SK-N-SH treated with all-trans-retinoic acid at 6 μM for 48 hours (cell line): ENCODE measurements around the gene ATF2.

Experiments used
- BACH2 ChIP-seq: fragments of 250-450 bp; sonication (Bioruptor Pico); IDR thresholded peaks from 2 replicates; pipeline ENCODE4 v1.9.0; 2021; ENCODE audit warnings: mild to moderate bottlenecking, borderline replicate concordance
- ESRRG ChIP-seq: fragments of 250-450 bp; sonication (Bioruptor Pico); IDR thresholded peaks from 2 replicates; pipeline ENCODE4 v1.6.1; 2021; ENCODE audit warnings: mild to moderate bottlenecking
- GLIS3 ChIP-seq: fragments of 250-450 bp; sonication (Bioruptor Pico); IDR thresholded peaks from 2 replicates; pipeline ENCODE4 v1.5.0; 2020; ENCODE audit warnings: mild to moderate bottlenecking, moderate library complexity
- PPARA ChIP-seq: fragments of 250-450 bp; sonication (Bioruptor Pico); IDR thresholded peaks from 2 replicates; pipeline ENCODE4 v1.5.0; 2020; ENCODE audit warnings: mild to moderate bottlenecking, borderline replicate concordance
- RARB ChIP-seq: fragments of 250-450 bp; sonication (Bioruptor Pico); IDR thresholded peaks from 2 replicates; pipeline ENCODE4 v1.8.0; 2021; ENCODE audit warnings: mild to moderate bottlenecking, moderate library complexity
- TCF4 ChIP-seq: fragments of 250-450 bp; sonication (Bioruptor Pico); IDR thresholded peaks from 2 replicates; pipeline ENCODE4 v1.8.0; 2021; ENCODE audit warnings: mild to moderate bottlenecking, moderate library complexity, borderline replicate concordance
- TOX ChIP-seq: fragments of 250-450 bp; sonication (Bioruptor Pico); IDR thresholded peaks from 2 replicates; pipeline ENCODE4 v1.8.0; 2021; ENCODE audit warnings: mild to moderate bottlenecking, moderate library complexity, borderline replicate concordance
- ZFP3 ChIP-seq: fragments of 250-450 bp; sonication (Bioruptor Pico); IDR thresholded peaks from 2 replicates; pipeline ENCODE4 v1.5.0; 2020; ENCODE audit warnings: mild to moderate bottlenecking, moderate library complexity
- ZFP30 ChIP-seq: fragments of 450-650 bp; formaldehyde crosslinking; IDR thresholded peaks from 2 replicates; pipeline ENCODE4 v1.5.0; 2022; ENCODE audit warnings: mild to moderate bottlenecking, moderate library complexity
- ZNF565 ChIP-seq: fragments of 450-650 bp; formaldehyde crosslinking; conservative IDR thresholded peaks from 2 replicates; pipeline ENCODE4 v1.5.0; 2020; ENCODE audit warnings: low read depth, mild to moderate bottlenecking, moderate library complexity
- ZNF70 ChIP-seq: fragments of 450-650 bp; formaldehyde crosslinking; IDR thresholded peaks from 2 replicates; pipeline ENCODE4 v1.5.0; 2020; ENCODE audit warnings: mild to moderate bottlenecking, moderate library complexity
- TF ChIP-seq, protein P1 (sequence below): fragments of 250-450 bp; sonication (Bioruptor Pico); IDR thresholded peaks from 2 replicates; pipeline ENCODE4 v1.5.1; 2021; ENCODE audit warnings: mild to moderate bottlenecking, moderate library complexity
- TF ChIP-seq, protein P2 (sequence below): fragments of 250-450 bp; sonication (Bioruptor Pico); IDR thresholded peaks from 2 replicates; pipeline ENCODE4 v1.8.0; 2020; ENCODE audit warnings: mild to moderate bottlenecking, moderate library complexity, borderline replicate concordance

DNA sequence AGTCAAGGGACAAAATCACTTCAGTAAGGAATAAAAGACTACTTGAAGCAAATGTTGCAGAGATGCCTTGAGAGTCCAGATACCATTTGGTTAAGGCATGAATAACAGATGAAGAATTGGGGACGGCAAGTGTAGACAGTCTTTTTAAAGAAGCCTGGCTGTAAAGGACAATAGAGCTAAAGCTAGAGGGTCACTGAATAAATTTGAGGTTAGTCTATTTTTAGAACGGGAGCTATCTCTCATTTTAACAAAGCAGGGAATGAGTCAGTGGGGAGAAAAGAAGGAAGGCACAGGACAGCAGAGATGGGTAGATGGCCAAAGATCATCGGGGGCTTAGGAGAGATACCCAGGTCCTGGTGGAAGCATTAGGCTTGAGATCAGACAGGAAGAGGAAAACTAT lies 132.2 kb downstream of the ATF2 start:
- TF ChIP-seq, protein P1, sequence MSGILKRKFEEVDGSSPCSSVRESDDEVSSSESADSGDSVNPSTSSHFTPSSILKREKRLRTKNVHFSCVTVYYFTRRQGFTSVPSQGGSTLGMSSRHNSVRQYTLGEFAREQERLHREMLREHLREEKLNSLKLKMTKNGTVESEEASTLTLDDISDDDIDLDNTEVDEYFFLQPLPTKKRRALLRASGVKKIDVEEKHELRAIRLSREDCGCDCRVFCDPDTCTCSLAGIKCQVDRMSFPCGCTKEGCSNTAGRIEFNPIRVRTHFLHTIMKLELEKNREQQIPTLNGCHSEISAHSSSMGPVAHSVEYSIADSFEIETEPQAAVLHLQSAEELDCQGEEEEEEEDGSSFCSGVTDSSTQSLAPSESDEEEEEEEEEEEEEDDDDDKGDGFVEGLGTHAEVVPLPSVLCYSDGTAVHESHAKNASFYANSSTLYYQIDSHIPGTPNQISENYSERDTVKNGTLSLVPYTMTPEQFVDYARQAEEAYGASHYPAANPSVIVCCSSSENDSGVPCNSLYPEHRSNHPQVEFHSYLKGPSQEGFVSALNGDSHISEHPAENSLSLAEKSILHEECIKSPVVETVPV = no peak
- TF ChIP-seq PPARA (CRISPR knock-in tag) (no peak), ZFP30 (no peak), BACH2 (CRISPR knock-in tag) (no peak), TOX (no peak), ESRRG (CRISPR knock-in tag) (no peak), RARB (CRISPR knock-in tag) (no peak), ZNF565 (CRISPR knock-in tag) (no peak), TCF4 (no peak), ZFP3 (CRISPR knock-in tag) (no peak), GLIS3 (no peak), ZNF70 (CRISPR knock-in tag) (no peak)
- TF ChIP-seq, protein P2, sequence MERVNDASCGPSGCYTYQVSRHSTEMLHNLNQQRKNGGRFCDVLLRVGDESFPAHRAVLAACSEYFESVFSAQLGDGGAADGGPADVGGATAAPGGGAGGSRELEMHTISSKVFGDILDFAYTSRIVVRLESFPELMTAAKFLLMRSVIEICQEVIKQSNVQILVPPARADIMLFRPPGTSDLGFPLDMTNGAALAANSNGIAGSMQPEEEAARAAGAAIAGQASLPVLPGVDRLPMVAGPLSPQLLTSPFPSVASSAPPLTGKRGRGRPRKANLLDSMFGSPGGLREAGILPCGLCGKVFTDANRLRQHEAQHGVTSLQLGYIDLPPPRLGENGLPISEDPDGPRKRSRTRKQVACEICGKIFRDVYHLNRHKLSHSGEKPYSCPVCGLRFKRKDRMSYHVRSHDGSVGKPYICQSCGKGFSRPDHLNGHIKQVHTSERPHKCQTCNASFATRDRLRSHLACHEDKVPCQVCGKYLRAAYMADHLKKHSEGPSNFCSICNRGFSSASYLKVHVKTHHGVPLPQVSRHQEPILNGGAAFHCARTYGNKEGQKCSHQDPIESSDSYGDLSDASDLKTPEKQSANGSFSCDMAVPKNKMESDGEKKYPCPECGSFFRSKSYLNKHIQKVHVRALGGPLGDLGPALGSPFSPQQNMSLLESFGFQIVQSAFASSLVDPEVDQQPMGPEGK (CRISPR knock-in tag) = no peak
